Upper lobe of right lung (tissue), 1 donor: Measurements from ENCODE around the gene RPL34. TPM values are rescaled to one million over a fixed set of nuclear protein-coding genes. Genes with fewer than 3 reads are reported as not detected.

Experiments
- ATAC-seq: fragments of 200-7000 bp; cut with Tn5 transposase; one replicate; pipeline ENCODE4 v1.9.1; 2020; ENCODE audit warnings: mild to moderate bottlenecking, moderate library complexity
- DNase-seq: peaks from one replicate; pipeline ENCODE4 v3.0.0-alpha.2; 2020
- H3K27ac ChIP-seq: fragments of 200-600 bp; one replicate; pipeline ENCODE4 v1.8.0; 2022
- H3K27me3 ChIP-seq: fragments of 200-600 bp; one replicate; pipeline ENCODE4 v1.8.0; 2022; ENCODE audit warnings: mild to moderate bottlenecking
- H3K36me3 ChIP-seq: fragments of 200-600 bp; one replicate; pipeline ENCODE4 v1.8.0; 2022
- H3K4me1 ChIP-seq: fragments of 200-600 bp; one replicate; pipeline ENCODE4 v1.8.0; 2022
- H3K4me3 ChIP-seq: fragments of 200-600 bp; one replicate; pipeline ENCODE4 v1.8.0; 2022; ENCODE audit warnings: mild to moderate bottlenecking
- H3K9me3 ChIP-seq: fragments of 200-600 bp; one replicate; pipeline ENCODE4 v1.8.0; 2022
- intact Hi-C: fragments of 100-400 bp; cut with DNase I; formaldehyde crosslinking; loops from one replicate; pipeline ENCODE4 v1.11.0; 2022
- total RNA-seq: library from RNA; stranded (reverse); fragmentation: NEBNext Ultra II Directional; extraction: Animal tissue kit (Norgen Biotek cat#: 25700); gene quantifications from one replicate; pipeline ENCODE4 v1.2.1, GENCODE V29; 2021
- TF ChIP-seq, protein P1 (sequence below): fragments of 200-600 bp; IDR thresholded peaks from one replicate; pipeline ENCODE4 v1.8.0; 2022; ENCODE audit warnings: antibody characterized with exemption
- donor health status: DM: no; HTN: yes; CAD: no; lungs with severe emphysema.

Gene RPL34
- total RNA-seq, 1 donor from 2014 or later: 993 TPM

DNA sequence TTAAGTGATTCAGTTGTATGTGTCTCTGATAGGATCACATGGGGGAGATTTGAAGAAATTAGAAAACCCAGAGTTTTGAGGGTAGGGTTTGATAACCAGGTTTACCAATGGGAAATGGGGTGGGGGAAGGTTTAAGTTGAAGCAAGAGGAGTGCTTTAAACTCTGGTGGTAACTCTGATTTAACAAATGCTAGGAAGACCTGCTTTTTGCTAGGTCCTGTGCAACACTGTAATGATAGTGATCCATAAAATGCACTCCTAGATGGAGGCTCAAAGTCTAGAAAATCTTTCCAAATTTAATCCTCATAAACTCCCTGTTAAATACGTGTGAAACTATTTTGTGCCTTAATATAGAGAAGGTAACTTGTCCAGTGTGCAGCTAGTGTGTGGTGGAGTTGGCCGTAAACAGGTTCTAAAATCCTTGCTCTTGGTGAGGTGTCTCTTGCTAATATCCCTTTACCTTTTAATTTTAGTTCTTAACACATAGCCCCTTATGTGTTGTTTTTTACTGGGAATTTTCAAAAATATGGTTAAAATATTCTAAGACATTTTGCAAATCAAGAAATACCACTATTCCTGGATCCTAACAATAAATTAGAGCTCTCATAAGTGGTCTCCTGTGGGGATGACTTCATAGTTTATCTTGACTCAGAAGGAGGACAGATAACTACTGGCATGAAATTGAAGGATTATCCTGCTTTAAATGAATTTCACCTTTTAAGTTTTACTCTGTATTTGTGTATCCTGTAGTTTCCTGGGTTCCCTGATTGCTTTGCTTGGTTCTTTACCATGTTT is 4.1 kb downstream of the RPL34 start:
- TF ChIP-seq, protein P1, sequence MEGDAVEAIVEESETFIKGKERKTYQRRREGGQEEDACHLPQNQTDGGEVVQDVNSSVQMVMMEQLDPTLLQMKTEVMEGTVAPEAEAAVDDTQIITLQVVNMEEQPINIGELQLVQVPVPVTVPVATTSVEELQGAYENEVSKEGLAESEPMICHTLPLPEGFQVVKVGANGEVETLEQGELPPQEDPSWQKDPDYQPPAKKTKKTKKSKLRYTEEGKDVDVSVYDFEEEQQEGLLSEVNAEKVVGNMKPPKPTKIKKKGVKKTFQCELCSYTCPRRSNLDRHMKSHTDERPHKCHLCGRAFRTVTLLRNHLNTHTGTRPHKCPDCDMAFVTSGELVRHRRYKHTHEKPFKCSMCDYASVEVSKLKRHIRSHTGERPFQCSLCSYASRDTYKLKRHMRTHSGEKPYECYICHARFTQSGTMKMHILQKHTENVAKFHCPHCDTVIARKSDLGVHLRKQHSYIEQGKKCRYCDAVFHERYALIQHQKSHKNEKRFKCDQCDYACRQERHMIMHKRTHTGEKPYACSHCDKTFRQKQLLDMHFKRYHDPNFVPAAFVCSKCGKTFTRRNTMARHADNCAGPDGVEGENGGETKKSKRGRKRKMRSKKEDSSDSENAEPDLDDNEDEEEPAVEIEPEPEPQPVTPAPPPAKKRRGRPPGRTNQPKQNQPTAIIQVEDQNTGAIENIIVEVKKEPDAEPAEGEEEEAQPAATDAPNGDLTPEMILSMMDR: no peak
- DNase-seq: no peak
- peaks cover 21% of the 10 kb centered on the region for H3K4me1 ChIP-seq
- H3K9me3 ChIP-seq: no peaks in the 10 kb centered on the region
- no peak overlapping the region for H3K27ac ChIP-seq
- intact Hi-C loops: no loop called here
- no peak for ATAC-seq
- H3K4me3 ChIP-seq: no peak overlapping the region
- peaks cover 76% of the 10 kb centered on the region for H3K36me3 ChIP-seq
- H3K27me3 ChIP-seq: no peaks in the 10 kb centered on the region

DNA sequence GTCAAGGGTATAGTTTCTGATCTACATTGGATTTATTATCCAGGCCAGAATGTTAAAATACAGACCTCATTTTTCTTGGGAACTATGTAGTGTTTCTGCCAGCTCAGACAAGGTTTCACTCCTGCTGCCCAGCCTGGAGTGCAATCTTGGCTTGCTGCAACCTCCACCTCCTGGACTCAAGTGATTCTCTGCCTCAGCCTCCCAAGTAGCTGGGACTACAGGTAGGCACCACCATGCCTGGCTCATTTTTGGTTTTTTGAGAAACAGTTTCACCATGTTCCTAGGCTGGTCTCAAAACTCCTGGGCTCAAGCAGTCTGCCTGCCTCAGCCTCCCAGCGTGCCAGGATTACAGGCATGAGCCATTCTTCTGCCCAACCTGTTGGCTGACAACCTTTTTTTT is 5.7 kb downstream of the RPL34 start:
- Histone ChIP-seq H3K4me1 (peaks cover 21% of the 10 kb centered on the region), H3K36me3 (peaks cover 92% of the 10 kb centered on the region), H3K4me3 (no peak overlapping the region), H3K27ac (no peak overlapping the region), H3K27me3 (no peaks in the 10 kb centered on the region), H3K9me3 (no peaks in the 10 kb centered on the region)
- DNase-seq (no peak), ATAC-seq (no peak)
- TF ChIP-seq, protein P1: no peak
- intact Hi-C loops: no loop called here

DNA sequence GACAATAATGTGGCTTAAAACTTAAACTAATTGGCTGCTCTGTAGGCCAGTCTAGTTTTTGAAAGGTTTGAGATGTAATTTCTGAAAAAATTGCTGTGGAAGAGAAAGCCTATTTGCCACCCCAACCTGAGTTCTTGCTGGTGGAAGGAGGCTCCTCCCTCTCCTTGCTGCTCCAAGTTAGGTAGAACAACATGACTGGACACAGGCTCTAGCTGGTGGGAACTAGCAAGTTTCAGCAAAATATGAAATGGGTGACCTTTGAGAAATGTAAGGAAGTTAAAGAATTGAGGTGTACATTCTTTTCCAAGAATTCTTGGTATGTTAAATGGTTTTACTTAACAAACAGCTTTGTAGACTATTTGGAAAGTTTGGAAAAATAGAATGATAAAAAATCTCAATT is 8.0 kb downstream of the RPL34 start:
- no peaks in the 10 kb centered on the region for H3K4me1 ChIP-seq
- H3K4me3 ChIP-seq: no peak overlapping the region
- DNase-seq: no peak
- H3K36me3 ChIP-seq: peaks cover 94% of the 10 kb centered on the region
- TF ChIP-seq, protein P1: no peak
- H3K27me3 ChIP-seq: no peaks in the 10 kb centered on the region
- no peak for ATAC-seq
- no peaks in the 10 kb centered on the region for H3K9me3 ChIP-seq
- H3K27ac ChIP-seq: no peak overlapping the region
- intact Hi-C loops: no loop called here

DNA sequence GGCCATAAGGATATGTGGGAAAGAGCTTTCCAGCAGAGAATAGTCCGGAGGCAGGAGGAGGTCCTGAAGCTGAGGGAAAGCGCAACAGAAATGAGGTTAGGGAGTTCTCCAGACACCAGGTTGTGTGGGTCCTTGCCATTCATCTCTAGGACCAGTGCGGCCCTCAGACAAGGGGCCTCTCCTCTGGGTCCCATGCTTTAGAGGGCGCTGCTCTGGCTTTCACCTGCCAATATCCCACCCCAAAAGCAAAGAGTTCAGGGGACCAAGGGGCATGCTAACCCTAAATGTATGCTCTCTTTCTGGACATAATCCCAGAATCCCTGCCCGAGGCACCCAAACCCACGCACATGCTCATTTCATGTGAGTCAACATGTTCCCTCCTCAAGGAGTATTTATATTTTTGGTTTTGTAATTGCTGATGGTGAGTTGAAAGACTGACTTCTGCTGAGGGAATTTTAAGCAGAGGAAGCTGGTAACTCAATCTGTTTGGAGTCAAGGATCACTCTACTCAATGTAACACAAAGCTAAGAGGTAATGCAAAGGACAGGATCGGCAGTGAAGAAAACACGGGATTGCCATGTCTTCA is 14.8 kb downstream of the RPL34 start:
- H3K27me3 ChIP-seq: no peaks in the 10 kb centered on the region
- no peaks in the 10 kb centered on the region for H3K4me1 ChIP-seq
- H3K36me3 ChIP-seq: peaks cover 56% of the 10 kb centered on the region
- no peak overlapping the region for H3K4me3 ChIP-seq
- DNase-seq (no peak), ATAC-seq (no peak)
- H3K27ac ChIP-seq: no peak overlapping the region
- H3K9me3 ChIP-seq: no peaks in the 10 kb centered on the region
- intact Hi-C loops: no loop called here
- TF ChIP-seq, protein P1: no peak

DNA sequence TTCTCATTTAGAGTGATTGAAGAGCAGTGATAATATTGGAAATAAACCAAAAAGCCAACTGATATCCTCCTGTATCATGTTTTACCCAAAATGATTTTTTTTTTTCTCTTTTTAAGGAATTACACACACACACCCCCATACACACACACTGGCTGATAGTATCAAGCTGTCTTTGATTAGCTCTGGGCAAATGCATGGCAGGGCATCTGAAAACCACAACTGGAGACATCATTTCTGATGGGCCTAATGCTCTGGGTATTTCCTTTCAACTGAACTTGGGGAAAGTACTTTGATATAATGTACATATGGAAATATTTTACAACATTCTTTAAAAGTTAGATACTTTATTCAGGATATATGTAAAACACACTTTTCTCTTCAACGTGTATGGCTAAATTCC is 15.9 kb downstream of the RPL34 start:
- Histone ChIP-seq H3K4me1 (no peaks in the 10 kb centered on the region), H3K36me3 (peaks cover 45% of the 10 kb centered on the region), H3K9me3 (no peaks in the 10 kb centered on the region), H3K27me3 (no peaks in the 10 kb centered on the region), H3K27ac (no peak overlapping the region), H3K4me3 (no peak overlapping the region)
- intact Hi-C loops: no loop called here
- DNase-seq (no peak), ATAC-seq (no peak)
- TF ChIP-seq, protein P1: no peak
